A673 (cell line): ENCODE results near the gene HOXB8. TPM values are rescaled to one million over a fixed set of nuclear protein-coding genes. Genes with fewer than 3 reads are reported as not detected.

Experiments used
- BruUV-seq: library from RNA; stranded (reverse); fragments of 400-500 nt; replicated peaks from 2 replicates; lab custom pipeline; 2021; lab: Mats Ljungman, UMichigan
- CTCF ChIA-PET: fragments of 300-600 bp; sonication (Branson Sonifier 250); formaldehyde crosslinking; loops from one replicate; lab custom pipeline; 2022; ENCODE audit warnings: antibody characterized with exemption; lab: Charles Lee
- POLR2A ChIA-PET: fragments of 300-600 bp; sonication (Branson Sonifier 250); formaldehyde crosslinking; loops from one replicate; lab custom pipeline; 2022; ENCODE audit warnings: antibody characterized with exemption; ENCODE audit not compliant: low non-redundant PET; lab: Charles Lee
- DNase-seq: peaks from one replicate; pipeline ENCODE4 v3.0.0-alpha.2; 2015; ENCODE audit warnings: low spot score
- H3K27ac ChIP-seq: fragments of 200-600 bp; sonication (generic); 2 replicates; pipeline ENCODE4 v1.5.1; 2016; ENCODE audit warnings: mixed run types, low read depth, mild to moderate bottlenecking, mixed read lengths, antibody characterized with exemption, low read length; ENCODE audit not compliant: poor library complexity, severe bottlenecking
- H3K27me3 ChIP-seq: fragments of 200-600 bp; sonication (generic); replicated peaks from 2 replicates; pipeline ENCODE4 v1.6.1; 2017; ENCODE audit warnings: mixed run types, low read depth, mild to moderate bottlenecking, mixed read lengths, antibody characterized with exemption, low read length; ENCODE audit not compliant: insufficient read depth, poor library complexity
- H3K36me3 ChIP-seq: fragments of 200-600 bp; sonication (generic); 2 replicates; pipeline ENCODE4 v1.6.1; 2016; ENCODE audit warnings: mixed run types, mild to moderate bottlenecking, mixed read lengths, antibody characterized with exemption, low read length; ENCODE audit not compliant: insufficient read depth, poor library complexity, severe bottlenecking
- H3K4me1 ChIP-seq: fragments of 200-600 bp; sonication (generic); 2 replicates; pipeline ENCODE4 v1.6.1; 2017; ENCODE audit warnings: mixed run types, mild to moderate bottlenecking, mixed read lengths, antibody characterized with exemption, low read length; ENCODE audit not compliant: insufficient read depth, poor library complexity, severe bottlenecking
- H3K4me3 ChIP-seq: fragments of 200-600 bp; sonication (generic); 2 replicates; pipeline ENCODE4 v1.5.1; 2016; ENCODE audit warnings: low read depth, mixed run types, mild to moderate bottlenecking, mixed read lengths, low read length; ENCODE audit not compliant: poor library complexity, severe bottlenecking
- H3K9me3 ChIP-seq: fragments of 200-600 bp; sonication (generic); 2 replicates; pipeline ENCODE4 v1.6.1; 2016; ENCODE audit warnings: mixed run types, low read depth, mild to moderate bottlenecking, mixed read lengths, antibody characterized with exemption, low read length; ENCODE audit not compliant: poor library complexity, severe bottlenecking
- CTCF ChIP-seq: fragments of 300-800, 200-600 bp; sonication (generic); conservative IDR thresholded peaks from 2 replicates; pipeline ENCODE4 v1.5.1; 2017; ENCODE audit warnings: low read depth, mild to moderate bottlenecking, antibody characterized with exemption, low read length, moderate library complexity, mixed read lengths
- EZH2 ChIP-seq: fragments of 200-600 bp; sonication (generic); IDR thresholded peaks from 2 replicates; pipeline ENCODE4 v1.6.1; 2017; ENCODE audit warnings: borderline replicate concordance, low read depth, mild to moderate bottlenecking, mixed read lengths, antibody characterized with exemption, low read length; ENCODE audit not compliant: poor library complexity, severe bottlenecking
- intact Hi-C: fragments of 100-400 bp; cut with micrococcal nuclease; formaldehyde crosslinking; loops from one replicate; pipeline ENCODE4 v1.10.0; 2022; ENCODE audit not compliant: unreplicated experiment
- microRNA-seq: library from miRNA; unstranded; fragments of <30 nt; microRNA quantifications from one replicate; pipeline ENCODE4 v1.2.0, GENCODE V29; 2021
- total RNA-seq: library from RNA; stranded (reverse); gene quantifications from 2 replicates; pipeline ENCODE4 v1.2.3, GENCODE V29; 2021

HOXB8 gene
- total RNA-seq, 1 experiment from 2014 or later, result 13.1 TPM

- no peaks in the 10 kb centered on the region for H3K36me3 ChIP-seq
- TF ChIP-seq CTCF (no peak), EZH2 (no peak)
- ChIA-PET CTCF (no interaction called here), POLR2A (no interaction called here)
- no peaks in the 10 kb centered on the region for H3K27me3 ChIP-seq
- DNase-seq, result no peak
- peak overlapping the region; percentile 54 for H3K4me3 ChIP-seq
- H3K4me1 ChIP-seq, result peaks cover 69% of the 10 kb centered on the region
- H3K9me3 ChIP-seq, result no peaks in the 10 kb centered on the region
- BruUV-seq, result no TSS peak
- peak overlapping the region; percentile 7 for H3K27ac ChIP-seq
- intact Hi-C loops, result no loop called here
These were observed 52.2 kb downstream of the HOXB8 start for GRCh38 chr17:48562934-48563333.

Small RNAs within 50 kb of the gene (microRNA-seq; reads per million reads assigned to microRNA genes)
- 3.5 reads per million, percentile 9 among the genes with 10 or more reads in this experiment for gene MIR196A1

Other genes with a start within 250 kb of the HOXB8 start
- not detected in 2 replicates for gene SKAP1, start 185.1 kb downstream of the HOXB8 start, total RNA-seq
- gene HOXB1, start 84.3 kb downstream of the HOXB8 start, total RNA-seq, result not detected in 2 replicates
- gene HOXB2, start 70.2 kb downstream of the HOXB8 start, total RNA-seq, result 34.5 and 37.8 TPM in 2 replicates
- gene HOXB4, start 36.9 kb downstream of the HOXB8 start, total RNA-seq, result 9.7 and 11.9 TPM in 2 replicates
- 40.7 and 46.1 TPM in 2 replicates for gene HOXB3, start 25.1 kb downstream of the HOXB8 start, total RNA-seq
- gene HOXB5, start 21.5 kb downstream of the HOXB8 start, total RNA-seq, result 5.9 and 6.4 TPM in 2 replicates
- 19.8 and 27.6 TPM in 2 replicates for gene HOXB6, start 10.3 kb downstream of the HOXB8 start, total RNA-seq
- gene HOXB7, start 4.3 kb downstream of the HOXB8 start, total RNA-seq, result 32.2 and 37.9 TPM in 2 replicates
- 8.2 and 14.6 TPM in 2 replicates for gene HOXB9, start 11.1 kb upstream of the HOXB8 start, total RNA-seq
- gene PRAC1, start 107.2 kb upstream of the HOXB8 start, total RNA-seq, result 78.3 and 129 TPM in 2 replicates
- gene PRAC2, start 107.9 kb upstream of the HOXB8 start, total RNA-seq, result 25.5 and 47.8 TPM in 2 replicates
- gene HOXB13, start 113.5 kb upstream of the HOXB8 start, total RNA-seq, result 11.7 and 15.8 TPM in 2 replicates
- gene TTLL6, start 201.9 kb upstream of the HOXB8 start, total RNA-seq, result 2.1 and 2.3 TPM in 2 replicates
- gene CALCOCO2, start 215.7 kb upstream of the HOXB8 start, total RNA-seq, result 88.4 and 118 TPM in 2 replicates